A673 (cell line): Measurements from ENCODE around the gene PRRG4. TPM values are rescaled to one million over a fixed set of nuclear protein-coding genes. Genes with fewer than 3 reads are reported as not detected.

Source experiments
- BruUV-seq: library from RNA; stranded (reverse); fragments of 400-500 nt; replicated peaks from 2 replicates; lab custom pipeline; 2021; lab: Mats Ljungman, UMichigan
- CTCF ChIA-PET: fragments of 300-600 bp; sonication (Branson Sonifier 250); formaldehyde crosslinking; loops from one replicate; lab custom pipeline; 2022; ENCODE audit warnings: antibody characterized with exemption; lab: Charles Lee
- POLR2A ChIA-PET: fragments of 300-600 bp; sonication (Branson Sonifier 250); formaldehyde crosslinking; loops from one replicate; lab custom pipeline; 2022; ENCODE audit warnings: antibody characterized with exemption; ENCODE audit not compliant: low non-redundant PET; lab: Charles Lee
- DNase-seq: peaks from one replicate; pipeline ENCODE4 v3.0.0-alpha.2; 2015; ENCODE audit warnings: low spot score
- H3K27ac ChIP-seq: fragments of 200-600 bp; sonication (generic); 2 replicates; pipeline ENCODE4 v1.5.1; 2016; ENCODE audit warnings: mixed run types, low read depth, mild to moderate bottlenecking, mixed read lengths, antibody characterized with exemption, low read length; ENCODE audit not compliant: poor library complexity, severe bottlenecking
- H3K27me3 ChIP-seq: fragments of 200-600 bp; sonication (generic); replicated peaks from 2 replicates; pipeline ENCODE4 v1.6.1; 2017; ENCODE audit warnings: mixed run types, low read depth, mild to moderate bottlenecking, mixed read lengths, antibody characterized with exemption, low read length; ENCODE audit not compliant: insufficient read depth, poor library complexity
- H3K36me3 ChIP-seq: fragments of 200-600 bp; sonication (generic); 2 replicates; pipeline ENCODE4 v1.6.1; 2016; ENCODE audit warnings: mixed run types, mild to moderate bottlenecking, mixed read lengths, antibody characterized with exemption, low read length; ENCODE audit not compliant: insufficient read depth, poor library complexity, severe bottlenecking
- H3K4me1 ChIP-seq: fragments of 200-600 bp; sonication (generic); 2 replicates; pipeline ENCODE4 v1.6.1; 2017; ENCODE audit warnings: mixed run types, mild to moderate bottlenecking, mixed read lengths, antibody characterized with exemption, low read length; ENCODE audit not compliant: insufficient read depth, poor library complexity, severe bottlenecking
- H3K4me3 ChIP-seq: fragments of 200-600 bp; sonication (generic); 2 replicates; pipeline ENCODE4 v1.5.1; 2016; ENCODE audit warnings: low read depth, mixed run types, mild to moderate bottlenecking, mixed read lengths, low read length; ENCODE audit not compliant: poor library complexity, severe bottlenecking
- H3K9me3 ChIP-seq: fragments of 200-600 bp; sonication (generic); 2 replicates; pipeline ENCODE4 v1.6.1; 2016; ENCODE audit warnings: mixed run types, low read depth, mild to moderate bottlenecking, mixed read lengths, antibody characterized with exemption, low read length; ENCODE audit not compliant: poor library complexity, severe bottlenecking
- CTCF ChIP-seq: fragments of 300-800, 200-600 bp; sonication (generic); conservative IDR thresholded peaks from 2 replicates; pipeline ENCODE4 v1.5.1; 2017; ENCODE audit warnings: low read depth, mild to moderate bottlenecking, antibody characterized with exemption, low read length, moderate library complexity, mixed read lengths
- EZH2 ChIP-seq: fragments of 200-600 bp; sonication (generic); IDR thresholded peaks from 2 replicates; pipeline ENCODE4 v1.6.1; 2017; ENCODE audit warnings: borderline replicate concordance, low read depth, mild to moderate bottlenecking, mixed read lengths, antibody characterized with exemption, low read length; ENCODE audit not compliant: poor library complexity, severe bottlenecking
- intact Hi-C: fragments of 100-400 bp; cut with micrococcal nuclease; formaldehyde crosslinking; loops from one replicate; pipeline ENCODE4 v1.10.0; 2022; ENCODE audit not compliant: unreplicated experiment
- total RNA-seq: library from RNA; stranded (reverse); gene quantifications from 2 replicates; pipeline ENCODE4 v1.2.3, GENCODE V29; 2021

Gene PRRG4
- total RNA-seq, 1 experiment from 2014 or later = 3.8 TPM

- Histone ChIP-seq H3K27ac (no peak overlapping the region), H3K4me1 (peaks cover 14% of the 10 kb centered on the region), H3K27me3 (no peaks in the 10 kb centered on the region), H3K9me3 (no peaks in the 10 kb centered on the region), H3K36me3 (no peaks in the 10 kb centered on the region), H3K4me3 (no peak overlapping the region)
- CTCF ChIA-PET = no interaction called here
- no TSS peak for BruUV-seq
- POLR2A ChIA-PET = interaction anchor here (0.6 kb wide), 1 partner anchor 34 kb away, joined by 4 read pairs; no protein-coding TSS in a partner anchor
- DNase-seq = no peak
- no peak for TF ChIP-seq CTCF
- TF ChIP-seq EZH2 = no peak
- intact Hi-C loops = no loop called here
Measured at GRCh38 chr11:32897103-32897502, 67.4 kb downstream of the PRRG4 start.

GRCh38 chr11:32899438-32899837, 69.7 kb downstream of the PRRG4 start:
- no TSS peak for BruUV-seq
- intact Hi-C loops = no loop called here
- ChIA-PET CTCF (no interaction called here), POLR2A (no interaction called here)
- Histone ChIP-seq H3K36me3 (no peaks in the 10 kb centered on the region), H3K4me3 (no peak overlapping the region), H3K9me3 (no peaks in the 10 kb centered on the region), H3K27me3 (no peaks in the 10 kb centered on the region), H3K27ac (no peak overlapping the region), H3K4me1 (peaks cover 15% of the 10 kb centered on the region)
- no peak for TF ChIP-seq EZH2
- no peak for TF ChIP-seq CTCF
- DNase-seq = no peak

- Histone ChIP-seq H3K4me1 (peaks cover 15% of the 10 kb centered on the region), H3K36me3 (no peaks in the 10 kb centered on the region), H3K27me3 (no peaks in the 10 kb centered on the region), H3K4me3 (no peak overlapping the region), H3K27ac (no peak overlapping the region), H3K9me3 (no peaks in the 10 kb centered on the region)
- TF ChIP-seq CTCF (no peak), EZH2 (no peak)
- ChIA-PET POLR2A (no interaction called here), CTCF (no interaction called here)
- intact Hi-C loops = no loop called here
- no TSS peak for BruUV-seq
- DNase-seq = no peak
Measured at GRCh38 chr11:32902089-32902665, 72.5 kb downstream of the PRRG4 start.
